K562 (cell line): ENCODE results near the gene MCM6.

Experiments
- FOSL1 ChIP-seq: fragments of 200-800 bp; sonication (Bioruptor generic); conservative IDR thresholded peaks from 2 replicates; pipeline ENCODE4 v1.6.1; 2016; ENCODE audit warnings: missing genetic modification characterization, missing compliant biosample characterization
- NCOA1 ChIP-seq: fragments of 450-650 bp; IDR thresholded peaks from 2 replicates; pipeline ENCODE4 v1.6.1; 2016; ENCODE audit warnings: low read depth
- NKRF ChIP-seq: fragments of 450-650 bp; IDR thresholded peaks from 2 replicates; pipeline ENCODE4 v1.6.1; 2016; ENCODE audit warnings: borderline replicate concordance
- POLR2A ChIP-seq: fragments of 450-650 bp; conservative IDR thresholded peaks from 2 replicates; pipeline ENCODE4 v1.6.1; 2016
- RBFOX2 ChIP-seq: fragments of 200-400 bp; formaldehyde crosslinking; IDR thresholded peaks from 2 replicates; pipeline ENCODE4 v1.6.1; 2017; ENCODE audit warnings: low read depth, mild to moderate bottlenecking, low read length, moderate library complexity
- RUNX1 ChIP-seq: sonication (generic); IDR thresholded peaks from 2 replicates; pipeline ENCODE4 v1.6.1; 2016; ENCODE audit warnings: antibody characterized with exemption, low read depth
- SPI1 ChIP-seq: IDR thresholded peaks from 2 replicates; pipeline ENCODE4 v1.6.1; 2011; ENCODE audit warnings: low read depth, low read length, control low read depth, borderline replicate concordance
- ZMIZ1 ChIP-seq, 2 experiments: fragments of 150-350 bp in 1 of 2; IDR thresholded peaks; 2 replicates each; pipeline ENCODE4 v1.6.1; 2012 to 2016; ENCODE audit warnings: low read depth in 2 of 2, low read length in 2 of 2, mild to moderate bottlenecking in 1 of 2, moderate library complexity in 1 of 2
- ZNF23 ChIP-seq: fragments of 250-450 bp; sonication (Bioruptor Pico); IDR thresholded peaks from 2 replicates; pipeline ENCODE4 v1.4.0; 2020; ENCODE audit warnings: mild to moderate bottlenecking
- ZNF274 ChIP-seq: IDR thresholded peaks from 2 replicates; pipeline ENCODE4 v1.6.1; 2011; ENCODE audit warnings: low read depth, mild to moderate bottlenecking, low read length, moderate library complexity, borderline replicate concordance

GRCh38 chr2:135826544-135826943 lies 49.7 kb downstream of the MCM6 start:
- no peak for TF ChIP-seq ZNF274
- TF ChIP-seq RUNX1 = no peak
- no peak for TF ChIP-seq SPI1
- no peak for TF ChIP-seq ZNF23 (CRISPR knock-in tag)
- no peak for TF ChIP-seq POLR2A
- TF ChIP-seq RBFOX2 = no peak
- no peak for TF ChIP-seq NKRF
- TF ChIP-seq ZMIZ1 (IDR thresholded peaks at IDR 0.05; ENCODE audit: low read depth in 2 of 2, low read length in 2 of 2) = no peak
- no peak for TF ChIP-seq NCOA1
- TF ChIP-seq FOSL1 (tag) = no peak
